HEK293 (cell line): ENCODE measurements around the gene TNIK.

Source experiments
- CTCF ChIP-seq: fragments of 450-650 bp; formaldehyde crosslinking; IDR thresholded peaks from 2 replicates; pipeline ENCODE4 v1.5.1; 2016; ENCODE audit warnings: missing biosample characterization, missing genetic modification characterization
- KLF16 ChIP-seq: fragments of 450-650 bp; formaldehyde crosslinking; IDR thresholded peaks from 2 replicates; pipeline ENCODE4 v1.5.1; 2017; ENCODE audit warnings: missing biosample characterization, missing genetic modification characterization
- PBX3 ChIP-seq: sonication (generic); formaldehyde crosslinking; IDR thresholded peaks from 2 replicates; pipeline ENCODE4 v1.8.1; 2022; ENCODE audit warnings: mild to moderate bottlenecking, moderate library complexity, missing genetic modification reagents
- TCF7L2 ChIP-seq: IDR thresholded peaks from 2 replicates; pipeline ENCODE4 v1.6.1; 2011; ENCODE audit warnings: low read depth, mild to moderate bottlenecking, inconsistent platforms, low read length, moderate library complexity, borderline replicate concordance
- ZFP69B ChIP-seq: fragments of 450-650 bp; formaldehyde crosslinking; IDR thresholded peaks from 2 replicates; pipeline ENCODE4 v1.5.1; 2016; ENCODE audit warnings: missing biosample characterization, missing genetic modification characterization
- ZNF544 ChIP-seq: fragments of 450-650 bp; formaldehyde crosslinking; IDR thresholded peaks from 2 replicates; pipeline ENCODE4 v1.5.0; 2017; ENCODE audit warnings: missing biosample characterization, missing genetic modification characterization

GRCh38 chr3:171352387-171352935, 107.7 kb downstream of the TNIK start:
- TF ChIP-seq ZFP69B (tag by site-specific recombination), result no peak
- no peak for TF ChIP-seq CTCF (tag by site-specific recombination)
- no peak for TF ChIP-seq TCF7L2
- no peak for TF ChIP-seq ZNF544 (tag by site-specific recombination)
- TF ChIP-seq PBX3 (CRISPR knock-in tag), result no peak
- TF ChIP-seq KLF16 (tag by site-specific recombination), result no peak
